ENCODE data around the gene XXYLT1. TPM values are rescaled to one million over a fixed set of nuclear protein-coding genes. Genes with fewer than 3 reads are reported as not detected.

Gene XXYLT1
- total RNA-seq, 1 donor from 2014 or later: 13.6 TPM

DNA sequence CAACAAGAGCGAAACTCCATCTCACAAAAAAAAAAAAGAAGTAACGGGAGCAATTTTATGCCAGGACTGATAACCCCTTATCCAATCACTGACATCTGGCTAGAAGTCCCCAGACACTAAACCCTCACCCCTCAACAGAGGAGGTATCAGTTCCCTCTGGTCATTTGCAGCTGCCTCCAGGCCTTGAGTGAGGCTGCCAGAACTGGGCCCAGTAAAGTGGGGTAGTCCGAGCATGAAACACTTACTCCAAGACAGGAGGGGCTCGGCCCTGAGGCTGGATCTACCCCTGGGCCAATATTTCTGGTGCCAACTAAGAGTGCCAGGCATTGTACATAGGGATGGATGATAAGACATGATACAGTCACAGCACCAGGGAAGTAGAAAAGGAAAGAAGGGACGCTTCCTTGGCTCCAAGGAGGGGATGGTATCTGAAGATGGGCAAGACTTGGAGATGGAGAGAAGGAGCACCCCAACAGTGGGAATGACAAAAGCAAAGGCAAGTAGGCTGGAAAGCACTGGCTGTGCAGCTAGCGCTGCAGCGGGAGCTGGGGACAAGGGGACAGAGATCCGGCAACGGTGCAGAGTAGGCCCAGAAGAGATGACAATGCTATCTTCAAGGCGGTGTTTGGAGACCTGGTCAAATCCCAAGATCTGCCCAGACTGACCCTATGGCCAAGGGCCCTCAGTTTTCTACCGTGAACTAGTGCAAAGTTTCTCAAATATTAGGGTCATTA lies 2.2 kb downstream of the XXYLT1 start:
- Histone ChIP-seq H3K4me1 (ENCODE audit: control insufficient read depth in 3 of 3, insufficient read depth in 3 of 3, low read length in 3 of 3) (peaks cover 14 to 22% (median 22%) of the 10 kb centered on the region in 3 donors), H3K4me3 (ENCODE audit: low read length in 3 of 3) (no peak overlapping the region), H3K36me3 (ENCODE audit: control insufficient read depth in 3 of 3, insufficient read depth in 3 of 3, low read length in 3 of 3) (peaks cover 0 to 6% (median 2%) of the 10 kb centered on the region in 3 donors), H3K9ac (ENCODE audit: low read depth in 1 of 3, low read length in 3 of 3) (no peak overlapping the region), H3K27me3 (ENCODE audit: control insufficient read depth in 3 of 3, insufficient read depth in 3 of 3, low read length in 3 of 3) (no peaks in the 10 kb centered on the region), H3K27ac (ENCODE audit: low read depth, low read length) (no peak overlapping the region), H3K9me3 (ENCODE audit: control insufficient read depth in 3 of 3, low read length in 3 of 3) (no peaks in the 10 kb centered on the region)

DNA sequence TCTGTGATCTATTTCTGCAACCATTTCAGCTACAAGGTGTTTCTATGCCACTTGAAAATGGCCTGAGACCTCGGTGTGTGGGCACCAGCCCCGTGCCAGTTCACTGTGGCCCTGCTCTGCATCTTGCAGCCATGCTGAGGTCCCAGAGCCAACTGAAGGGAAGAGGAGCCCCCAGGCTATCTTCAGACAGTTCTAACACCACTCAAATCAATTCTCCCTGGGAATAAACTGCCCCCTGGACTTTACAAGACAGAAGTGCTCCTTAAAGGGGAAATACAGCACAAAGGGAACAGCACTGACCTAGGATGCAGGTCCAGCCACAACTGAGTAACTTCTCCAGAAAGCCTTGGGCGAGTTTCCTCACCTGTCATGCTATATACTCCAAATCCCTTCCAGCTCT lies 3.9 kb downstream of the XXYLT1 start:
- Histone ChIP-seq H3K27ac (ENCODE audit: low read depth, low read length) (no peak overlapping the region), H3K36me3 (ENCODE audit: control insufficient read depth in 3 of 3, insufficient read depth in 3 of 3, low read length in 3 of 3) (peaks cover 0 to 6% (median 2%) of the 10 kb centered on the region in 3 donors), H3K4me1 (ENCODE audit: control insufficient read depth in 3 of 3, insufficient read depth in 3 of 3, low read length in 3 of 3) (peaks cover 14 to 22% (median 22%) of the 10 kb centered on the region in 3 donors), H3K4me3 (ENCODE audit: low read length in 3 of 3) (no peak overlapping the region), H3K27me3 (ENCODE audit: control insufficient read depth in 3 of 3, insufficient read depth in 3 of 3, low read length in 3 of 3) (no peaks in the 10 kb centered on the region), H3K9me3 (ENCODE audit: control insufficient read depth in 3 of 3, low read length in 3 of 3) (no peaks in the 10 kb centered on the region), H3K9ac (ENCODE audit: low read depth in 1 of 3, low read length in 3 of 3) (no peak overlapping the region)

DNA sequence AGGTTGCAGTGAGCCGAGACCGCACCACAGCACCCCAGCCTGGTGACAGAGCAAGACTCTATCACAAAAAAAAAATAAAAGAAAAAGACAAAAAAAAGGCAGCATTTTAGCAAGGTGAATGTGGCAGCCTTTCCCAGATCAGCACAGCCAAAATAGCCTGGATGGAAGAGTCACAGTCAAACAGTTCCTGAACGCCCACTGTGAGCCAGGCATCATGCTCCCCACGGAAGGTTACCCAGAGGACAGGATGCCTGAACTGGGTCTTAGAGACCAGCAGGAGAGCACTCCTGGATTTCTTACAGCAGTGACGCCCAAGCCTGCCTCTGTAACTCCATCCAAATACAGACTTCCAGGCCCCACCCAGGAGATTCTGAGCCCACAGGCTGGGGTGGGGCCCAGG lies 4.5 kb downstream of the XXYLT1 start:
- Histone ChIP-seq H3K27ac (ENCODE audit: low read depth, low read length) (no peak overlapping the region), H3K4me1 (ENCODE audit: control insufficient read depth in 3 of 3, insufficient read depth in 3 of 3, low read length in 3 of 3) (peaks cover 14 to 21% (median 20%) of the 10 kb centered on the region in 3 donors), H3K27me3 (ENCODE audit: control insufficient read depth in 3 of 3, insufficient read depth in 3 of 3, low read length in 3 of 3) (no peaks in the 10 kb centered on the region), H3K36me3 (ENCODE audit: control insufficient read depth in 3 of 3, insufficient read depth in 3 of 3, low read length in 3 of 3) (peaks cover 0 to 6% (median 2%) of the 10 kb centered on the region in 3 donors), H3K9me3 (ENCODE audit: control insufficient read depth in 3 of 3, low read length in 3 of 3) (no peaks in the 10 kb centered on the region), H3K9ac (ENCODE audit: low read depth in 1 of 3, low read length in 3 of 3) (no peak overlapping the region), H3K4me3 (ENCODE audit: low read length in 3 of 3) (no peak overlapping the region)

DNA sequence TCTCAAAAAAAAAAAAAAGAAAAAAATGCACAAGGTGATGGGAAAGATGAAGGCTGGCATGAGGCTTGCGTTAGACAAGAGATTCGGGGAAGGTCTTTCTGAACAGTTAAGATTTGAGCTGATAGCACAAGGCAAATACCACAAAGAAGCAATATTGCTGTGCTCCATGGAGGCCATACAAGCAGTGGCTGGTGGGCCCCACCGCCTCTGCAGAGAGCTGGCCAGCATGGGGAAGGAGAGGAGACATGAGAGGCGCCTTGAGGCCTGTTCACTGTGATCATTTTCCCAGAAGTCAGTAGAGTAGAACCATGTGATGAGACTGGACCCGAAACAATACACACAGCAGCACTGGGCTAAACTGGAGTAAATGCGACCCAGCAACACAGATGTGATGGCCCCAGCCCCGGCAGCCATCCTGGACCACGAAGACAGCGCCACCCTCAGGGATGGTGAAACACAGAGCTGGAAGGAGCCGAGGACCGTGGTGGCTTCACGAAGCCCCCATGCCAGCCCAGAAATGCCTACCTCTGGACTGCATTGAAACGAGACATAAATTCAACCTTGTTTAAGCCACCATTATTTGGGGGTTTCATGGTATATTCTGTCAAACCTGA lies 5.5 kb downstream of the XXYLT1 start:
- Histone ChIP-seq H3K4me1 (ENCODE audit: control insufficient read depth in 3 of 3, insufficient read depth in 3 of 3, low read length in 3 of 3) (peaks cover 16 to 22% (median 20%) of the 10 kb centered on the region in 3 donors), H3K4me3 (ENCODE audit: low read length in 3 of 3) (no peak overlapping the region), H3K9ac (ENCODE audit: low read depth in 1 of 3, low read length in 3 of 3) (no peak overlapping the region), H3K27me3 (ENCODE audit: control insufficient read depth in 3 of 3, insufficient read depth in 3 of 3, low read length in 3 of 3) (no peaks in the 10 kb centered on the region), H3K27ac (ENCODE audit: low read depth, low read length) (no peak overlapping the region), H3K36me3 (ENCODE audit: control insufficient read depth in 3 of 3, insufficient read depth in 3 of 3, low read length in 3 of 3) (peaks cover 0 to 6% (median 2%) of the 10 kb centered on the region in 3 donors), H3K9me3 (ENCODE audit: control insufficient read depth in 3 of 3, low read length in 3 of 3) (no peaks in the 10 kb centered on the region)

- H3K36me3 ChIP-seq (ENCODE audit: control insufficient read depth in 3 of 3, insufficient read depth in 3 of 3, low read length in 3 of 3): peaks cover 0 to 6% (median 2%) of the 10 kb centered on the region in 3 donors
- no peaks in the 10 kb centered on the region for H3K27me3 ChIP-seq (ENCODE audit: control insufficient read depth in 3 of 3, insufficient read depth in 3 of 3, low read length in 3 of 3)
- H3K9ac ChIP-seq (ENCODE audit: low read depth in 1 of 3, low read length in 3 of 3): no peak overlapping the region
- H3K9me3 ChIP-seq (ENCODE audit: control insufficient read depth in 3 of 3, low read length in 3 of 3): no peaks in the 10 kb centered on the region
- H3K4me3 ChIP-seq (ENCODE audit: low read length in 3 of 3): no peak overlapping the region
- H3K27ac ChIP-seq (ENCODE audit: low read depth, low read length): no peak overlapping the region
- H3K4me1 ChIP-seq (ENCODE audit: control insufficient read depth in 3 of 3, insufficient read depth in 3 of 3, low read length in 3 of 3): peaks cover 13 to 17% (median 13%) of the 10 kb centered on the region in 3 donors
These were observed 6.9 kb downstream of the XXYLT1 start for GRCh38 chr3:195263925-195264600.

- Histone ChIP-seq H3K4me1 (ENCODE audit: control insufficient read depth in 3 of 3, insufficient read depth in 3 of 3, low read length in 3 of 3) (peaks cover 16 to 20% (median 19%) of the 10 kb centered on the region in 3 donors), H3K36me3 (ENCODE audit: control insufficient read depth in 3 of 3, insufficient read depth in 3 of 3, low read length in 3 of 3) (peaks cover 0 to 6% (median 2%) of the 10 kb centered on the region in 3 donors), H3K4me3 (ENCODE audit: low read length in 3 of 3) (no peak overlapping the region), H3K27me3 (ENCODE audit: control insufficient read depth in 3 of 3, insufficient read depth in 3 of 3, low read length in 3 of 3) (no peaks in the 10 kb centered on the region), H3K27ac (ENCODE audit: low read depth, low read length) (no peak overlapping the region), H3K9ac (ENCODE audit: low read depth in 1 of 3, low read length in 3 of 3) (no peak overlapping the region), H3K9me3 (ENCODE audit: control insufficient read depth in 3 of 3, low read length in 3 of 3) (no peaks in the 10 kb centered on the region)
These were observed 7.6 kb downstream of the XXYLT1 start for GRCh38 chr3:195263193-195263924.

DNA sequence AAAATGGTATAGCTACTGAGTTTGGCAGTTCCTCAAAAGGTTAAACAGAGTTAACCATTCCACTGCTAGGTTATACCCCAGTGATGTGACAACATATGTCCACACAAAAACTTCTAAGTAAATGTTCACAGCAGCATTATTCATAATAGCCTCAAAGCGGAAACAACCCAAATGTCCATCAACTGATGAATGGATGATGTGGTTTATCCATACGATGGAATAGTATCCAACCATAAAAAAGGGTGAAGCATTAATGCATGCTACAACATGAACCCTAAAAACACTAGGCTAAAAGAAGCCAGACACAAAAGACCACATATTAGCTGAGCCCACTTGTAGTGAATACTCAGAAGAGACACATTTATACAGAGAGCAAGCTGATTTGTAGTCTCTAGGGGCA lies 9.0 kb downstream of the XXYLT1 start:
- no peak overlapping the region for H3K4me3 ChIP-seq (ENCODE audit: low read length in 3 of 3)
- H3K4me1 ChIP-seq (ENCODE audit: control insufficient read depth in 3 of 3, insufficient read depth in 3 of 3, low read length in 3 of 3): peaks cover 20 to 23% (median 20%) of the 10 kb centered on the region in 3 donors
- no peak overlapping the region for H3K27ac ChIP-seq (ENCODE audit: low read depth, low read length)
- H3K9ac ChIP-seq (ENCODE audit: low read depth in 1 of 3, low read length in 3 of 3): no peak overlapping the region
- H3K9me3 ChIP-seq (ENCODE audit: control insufficient read depth in 3 of 3, low read length in 3 of 3): no peaks in the 10 kb centered on the region
- peaks cover 0 to 2% (median 2%) of the 10 kb centered on the region in 3 donors for H3K36me3 ChIP-seq (ENCODE audit: control insufficient read depth in 3 of 3, insufficient read depth in 3 of 3, low read length in 3 of 3)
- H3K27me3 ChIP-seq (ENCODE audit: control insufficient read depth in 3 of 3, insufficient read depth in 3 of 3, low read length in 3 of 3): no peaks in the 10 kb centered on the region

DNA sequence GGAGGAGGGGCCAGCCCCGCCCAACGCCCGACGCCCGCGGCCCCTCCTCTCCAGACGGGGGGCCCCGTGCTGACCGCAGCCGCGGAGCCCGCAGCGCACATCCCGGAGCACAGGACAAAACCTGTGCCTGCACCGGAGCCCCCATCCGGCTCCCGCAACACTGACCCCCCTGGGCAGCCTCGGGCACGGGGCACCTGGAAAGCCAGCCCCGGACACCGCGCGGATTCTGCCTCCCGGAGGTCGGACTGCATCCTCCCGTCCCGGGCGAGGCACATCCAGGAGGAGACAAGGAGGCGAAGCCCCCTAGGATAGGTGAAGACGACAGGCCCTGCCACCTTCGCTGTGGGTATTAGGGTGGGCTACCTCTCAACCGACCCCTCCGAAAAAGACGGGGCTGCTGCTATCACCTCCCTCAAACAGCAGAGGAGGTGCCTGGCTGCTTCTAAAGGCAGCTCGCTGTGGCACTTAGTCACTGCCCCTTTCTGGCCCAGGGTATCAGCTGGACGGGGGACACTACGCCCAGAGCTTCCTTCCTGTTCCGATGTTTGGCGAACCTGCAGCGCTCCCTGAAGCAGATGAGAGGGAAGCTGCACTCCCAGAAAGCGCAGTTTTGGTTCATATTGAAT lies 10.6 kb downstream of the XXYLT1 start:
- peak overlapping the region; percentile 33 for H3K27ac ChIP-seq (ENCODE audit: low read depth, low read length)

More for the DNA sequence above, 10.6 kb downstream of the XXYLT1 start:
- no peaks in the 10 kb centered on the region for H3K9me3 ChIP-seq (ENCODE audit: control insufficient read depth in 3 of 3, low read length in 3 of 3)
- peaks cover 20 to 23% (median 20%) of the 10 kb centered on the region in 3 donors for H3K4me1 ChIP-seq (ENCODE audit: control insufficient read depth in 3 of 3, insufficient read depth in 3 of 3, low read length in 3 of 3)
- H3K27me3 ChIP-seq (ENCODE audit: control insufficient read depth in 3 of 3, insufficient read depth in 3 of 3, low read length in 3 of 3): no peaks in the 10 kb centered on the region
- peaks cover 0 to 3% (median under 1%) of the 10 kb centered on the region in 3 donors for H3K36me3 ChIP-seq (ENCODE audit: control insufficient read depth in 3 of 3, insufficient read depth in 3 of 3, low read length in 3 of 3)
- peak overlapping the region; percentile 60 to 81 (median 73) for H3K4me3 ChIP-seq (ENCODE audit: low read length in 3 of 3)
- H3K9ac ChIP-seq (ENCODE audit: low read depth in 1 of 3, low read length in 3 of 3): peak overlapping the region in 2 of 3 donors; percentile 69 to 85

All from skeletal muscle tissue (tissue), 4 donors.